ENCODE data around the gene NFATC2IP. TPM values are rescaled to one million over a fixed set of nuclear protein-coding genes. Genes with fewer than 3 reads are reported as not detected.

Gene NFATC2IP
- total RNA-seq, 2 experiments from 2014 or later, result 113 to 120 TPM

DNA sequence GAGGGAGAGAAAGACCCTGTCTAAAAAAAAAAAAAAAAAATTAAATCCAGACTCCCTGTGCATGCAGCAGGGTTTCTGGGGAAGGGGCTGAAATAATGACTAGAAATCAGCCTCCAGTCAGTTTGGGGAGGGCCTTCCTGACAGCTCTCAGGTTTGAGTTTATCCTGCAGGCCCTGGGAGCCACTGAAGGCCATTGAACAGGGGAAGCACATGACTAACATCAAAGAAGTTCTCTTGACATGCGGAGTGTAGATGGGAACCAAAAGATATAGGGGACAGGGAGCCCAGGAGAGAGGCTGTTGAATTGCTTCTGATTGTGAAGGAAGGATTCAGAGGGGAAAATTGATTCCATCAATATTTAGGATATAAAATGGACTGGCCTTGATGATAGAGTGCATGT is 22.9 kb upstream of the NFATC2IP start:
- no peaks in the 10 kb centered on the region for H3K27me3 Mint-ChIP-seq (ENCODE audit: low read depth)
- peaks cover 6% of the 10 kb centered on the region for H3K36me3 Mint-ChIP-seq (ENCODE audit: low read depth)
- DNase-seq (no peak), ATAC-seq (no peak)
- peaks cover 35% of the 10 kb centered on the region for H3K4me1 Mint-ChIP-seq (ENCODE audit: low read depth)
- H3K9me3 Mint-ChIP-seq (ENCODE audit: insufficient read depth), result no peaks in the 10 kb centered on the region
- H3K27ac Mint-ChIP-seq, result no peak overlapping the region
- ChIA-PET POLR2A (interaction anchor here (0.8 to 1.8 kb wide), 2 partner anchors 65 to 81 kb away, joined by 3 to 4 read pairs; partner anchors contain the start of genes SH2B1 and TUFM), CTCF (interaction anchor here (1.0 to 9.0 kb wide), 2 partner anchors 17 to 19 kb away, joined by 3 to 58 read pairs; no protein-coding TSS in a partner anchor)
- H3K4me3 Mint-ChIP-seq, result no peak overlapping the region

DNA sequence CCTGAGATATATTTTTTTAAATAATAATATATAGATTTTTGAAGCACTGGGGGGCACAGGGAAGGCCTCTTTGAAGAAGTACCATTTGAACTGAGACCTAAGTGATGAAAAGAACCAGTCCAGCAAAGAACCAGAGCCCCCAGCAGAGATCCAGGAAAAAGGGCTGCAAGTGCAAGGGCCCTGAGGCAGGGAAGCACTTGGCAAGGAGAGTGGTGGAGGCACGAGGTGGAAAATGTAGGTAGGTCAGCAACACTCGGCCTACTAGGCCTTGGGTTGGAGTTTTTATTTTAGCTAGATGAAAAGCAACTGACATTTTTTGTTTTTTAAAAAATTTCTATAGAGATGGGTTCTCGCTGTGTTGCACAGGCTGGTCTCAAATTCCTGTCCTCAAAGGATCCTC is 20.5 kb upstream of the NFATC2IP start:
- ATAC-seq (no peak), DNase-seq (no peak)
- H3K27ac Mint-ChIP-seq, result peak overlapping the region; percentile 77
- H3K27me3 Mint-ChIP-seq (ENCODE audit: low read depth), result no peaks in the 10 kb centered on the region
- no peaks in the 10 kb centered on the region for H3K36me3 Mint-ChIP-seq (ENCODE audit: low read depth)
- no peaks in the 10 kb centered on the region for H3K9me3 Mint-ChIP-seq (ENCODE audit: insufficient read depth)
- CTCF ChIA-PET, result interaction anchor here (9.0 kb wide), 1 partner anchor 15 kb away, joined by 58 read pairs; no protein-coding TSS in a partner anchor
- H3K4me3 Mint-ChIP-seq, result no peak overlapping the region
- POLR2A ChIA-PET, result no interaction called here
- peaks cover 29% of the 10 kb centered on the region for H3K4me1 Mint-ChIP-seq (ENCODE audit: low read depth)

DNA sequence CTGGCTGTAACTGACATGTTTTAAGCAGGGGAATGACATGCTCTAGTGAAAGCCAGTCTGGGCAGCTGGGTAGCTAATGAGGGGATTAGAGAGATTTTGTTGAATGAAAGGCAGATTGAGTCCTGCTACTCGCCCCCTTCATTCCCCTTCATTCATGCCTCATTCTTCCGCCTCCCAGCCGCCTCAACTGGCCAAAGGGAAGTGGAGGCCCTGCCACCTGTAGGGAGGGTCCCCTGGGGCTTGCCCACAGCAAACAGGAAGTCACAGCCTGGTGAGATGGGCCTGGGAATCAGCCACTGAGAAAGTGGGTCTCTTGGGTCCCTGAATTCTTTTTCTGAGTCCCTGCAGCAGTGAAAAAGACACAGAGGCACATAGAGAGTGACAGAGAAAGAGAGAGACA is 20.1 kb upstream of the NFATC2IP start:
- no peak overlapping the region for H3K4me3 Mint-ChIP-seq
- CTCF ChIA-PET, result interaction anchor here (1.0 to 9.0 kb wide), 2 partner anchors 14 to 57 kb away, joined by 3 to 58 read pairs; no protein-coding TSS in a partner anchor
- POLR2A ChIA-PET, result no interaction called here
- no peaks in the 10 kb centered on the region for H3K9me3 Mint-ChIP-seq (ENCODE audit: insufficient read depth)
- ATAC-seq (peak; percentile 16), DNase-seq (no peak)
- no peaks in the 10 kb centered on the region for H3K27me3 Mint-ChIP-seq (ENCODE audit: low read depth)
- H3K36me3 Mint-ChIP-seq (ENCODE audit: low read depth), result no peaks in the 10 kb centered on the region
- H3K27ac Mint-ChIP-seq, result peak overlapping the region; percentile 77
- peaks cover 32% of the 10 kb centered on the region for H3K4me1 Mint-ChIP-seq (ENCODE audit: low read depth)

DNA sequence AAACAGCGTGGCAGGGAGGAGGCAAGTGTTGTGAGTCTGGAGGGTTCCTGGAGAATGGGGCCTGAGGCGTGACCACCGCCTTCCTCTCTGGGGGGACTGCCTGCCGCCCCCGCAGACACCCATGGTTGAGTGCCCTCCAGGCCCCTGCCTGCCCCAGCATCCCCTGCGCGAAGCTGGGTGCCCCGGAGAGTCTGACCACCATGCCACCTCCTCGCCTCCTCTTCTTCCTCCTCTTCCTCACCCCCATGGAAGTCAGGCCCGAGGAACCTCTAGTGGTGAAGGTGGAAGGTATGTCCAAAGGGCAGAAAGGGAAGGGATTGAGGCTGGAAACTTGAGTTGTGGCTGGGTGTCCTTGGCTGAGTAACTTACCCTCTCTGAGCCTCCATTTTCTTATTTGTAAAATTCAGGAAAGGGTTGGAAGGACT is 18.9 kb upstream of the NFATC2IP start, which contains the start of gene CD19:
CD19 (plus strand) TSS at position 171 of the 425 bp plus-strand sequence; CDS start at position 201, 30 bp downstream.
- Mint-ChIP-seq H3K4me3 (no peak within 1 kb of the TSS), H3K36me3 (ENCODE audit: low read depth) (no peaks in the 10 kb centered on the region)
- CTCF ChIA-PET, result interaction anchor here (1.0 to 2.8 kb wide), 2 partner anchors 13 to 58 kb away, joined by 3 to 25 read pairs; no protein-coding TSS in a partner anchor

DNA sequence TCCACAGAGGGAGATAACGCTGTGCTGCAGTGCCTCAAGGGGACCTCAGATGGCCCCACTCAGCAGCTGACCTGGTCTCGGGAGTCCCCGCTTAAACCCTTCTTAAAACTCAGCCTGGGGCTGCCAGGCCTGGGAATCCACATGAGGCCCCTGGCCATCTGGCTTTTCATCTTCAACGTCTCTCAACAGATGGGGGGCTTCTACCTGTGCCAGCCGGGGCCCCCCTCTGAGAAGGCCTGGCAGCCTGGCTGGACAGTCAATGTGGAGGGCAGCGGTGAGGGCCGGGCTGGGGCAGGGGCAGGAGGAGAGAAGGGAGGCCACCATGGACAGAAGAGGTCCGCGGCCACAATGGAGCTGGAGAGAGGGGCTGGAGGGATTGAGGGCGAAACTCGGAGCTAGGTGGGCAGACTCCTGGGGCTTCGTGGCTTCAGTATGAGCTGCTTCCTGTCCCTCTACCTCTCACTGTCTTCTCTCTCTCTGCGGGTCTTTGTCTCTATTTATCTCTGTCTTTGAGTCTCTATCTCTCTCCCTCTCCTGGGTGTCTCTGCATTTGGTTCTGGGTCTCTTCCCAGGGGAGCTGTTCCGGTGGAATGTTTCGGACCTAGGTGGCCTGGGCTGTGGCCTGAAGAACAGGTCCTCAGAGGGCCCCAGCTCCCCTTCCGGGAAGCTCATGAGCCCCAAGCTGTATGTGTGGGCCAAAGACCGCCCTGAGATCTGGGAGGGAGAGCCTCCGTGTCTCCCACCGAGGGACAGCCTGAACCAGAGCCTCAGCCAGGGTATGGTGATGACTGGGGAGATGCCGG is 18.2 kb upstream of the NFATC2IP start:
- no peaks in the 10 kb centered on the region for H3K36me3 Mint-ChIP-seq (ENCODE audit: low read depth)
- no peak for ATAC-seq
- no peak for DNase-seq
- CTCF ChIA-PET, result interaction anchor here (0.8 to 2.8 kb wide), 2 partner anchors 12 to 15 kb away, joined by 3 to 25 read pairs; no protein-coding TSS in a partner anchor
- POLR2A ChIA-PET, result interaction anchor here (1.0 kb wide), 1 partner anchor 13 kb away, joined by 3 read pairs; no protein-coding TSS in a partner anchor
- H3K4me1 Mint-ChIP-seq (ENCODE audit: low read depth), result peaks cover 37% of the 10 kb centered on the region
- no peak overlapping the region for H3K4me3 Mint-ChIP-seq
- no peaks in the 10 kb centered on the region for H3K9me3 Mint-ChIP-seq (ENCODE audit: insufficient read depth)
- no peak overlapping the region for H3K27ac Mint-ChIP-seq
- H3K27me3 Mint-ChIP-seq (ENCODE audit: low read depth), result no peaks in the 10 kb centered on the region

More for the DNA sequence above, 18.9 kb upstream of the NFATC2IP start, which contains the start of gene CD19:
- H3K4me1 Mint-ChIP-seq (ENCODE audit: low read depth), result peaks cover 34% of the 10 kb centered on the region
- POLR2A ChIA-PET, result no interaction called here
- H3K27ac Mint-ChIP-seq, result peak within 1 kb of the TSS; percentile 77
- H3K27me3 Mint-ChIP-seq (ENCODE audit: low read depth), result no peaks in the 10 kb centered on the region
- no peaks in the 10 kb centered on the region for H3K9me3 Mint-ChIP-seq (ENCODE audit: insufficient read depth)
- ATAC-seq (no peak), DNase-seq (no peak)

DNA sequence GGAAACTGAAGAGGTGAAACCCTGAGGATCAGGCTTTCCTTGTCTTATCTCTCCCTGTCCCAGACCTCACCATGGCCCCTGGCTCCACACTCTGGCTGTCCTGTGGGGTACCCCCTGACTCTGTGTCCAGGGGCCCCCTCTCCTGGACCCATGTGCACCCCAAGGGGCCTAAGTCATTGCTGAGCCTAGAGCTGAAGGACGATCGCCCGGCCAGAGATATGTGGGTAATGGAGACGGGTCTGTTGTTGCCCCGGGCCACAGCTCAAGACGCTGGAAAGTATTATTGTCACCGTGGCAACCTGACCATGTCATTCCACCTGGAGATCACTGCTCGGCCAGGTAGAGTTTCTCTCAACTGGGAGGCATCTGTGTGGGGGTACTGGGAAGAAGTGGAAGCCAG is 17.6 kb upstream of the NFATC2IP start:
- Mint-ChIP-seq H3K36me3 (ENCODE audit: low read depth) (no peaks in the 10 kb centered on the region), H3K27me3 (ENCODE audit: low read depth) (no peaks in the 10 kb centered on the region), H3K27ac (no peak overlapping the region), H3K4me1 (ENCODE audit: low read depth) (peaks cover 37% of the 10 kb centered on the region), H3K9me3 (ENCODE audit: insufficient read depth) (no peaks in the 10 kb centered on the region), H3K4me3 (no peak overlapping the region)
- CTCF ChIA-PET, result interaction anchor here (0.8 to 2.8 kb wide), 2 partner anchors 12 to 14 kb away, joined by 3 to 25 read pairs; no protein-coding TSS in a partner anchor
- ATAC-seq, result no peak
- DNase-seq, result no peak
- POLR2A ChIA-PET, result interaction anchor here (1.0 kb wide), 1 partner anchor 12 kb away, joined by 3 read pairs; no protein-coding TSS in a partner anchor

DNA sequence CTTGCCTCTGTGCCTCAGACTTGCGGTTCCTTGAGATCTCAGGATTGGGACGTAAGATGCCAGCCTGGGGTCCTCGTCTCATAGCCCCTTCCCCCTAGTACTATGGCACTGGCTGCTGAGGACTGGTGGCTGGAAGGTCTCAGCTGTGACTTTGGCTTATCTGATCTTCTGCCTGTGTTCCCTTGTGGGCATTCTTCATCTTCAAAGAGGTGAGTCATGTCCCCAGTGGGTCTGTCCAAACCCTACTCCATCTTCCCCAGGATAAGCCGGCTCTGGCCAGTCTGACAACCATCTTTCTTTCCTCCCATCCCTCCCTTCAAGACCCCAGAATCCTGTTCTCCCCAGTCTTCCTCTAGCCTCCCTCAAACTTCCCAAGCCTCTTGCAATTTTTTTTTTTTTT is 15.4 kb upstream of the NFATC2IP start:
- H3K27me3 Mint-ChIP-seq (ENCODE audit: low read depth), result no peaks in the 10 kb centered on the region
- H3K36me3 Mint-ChIP-seq (ENCODE audit: low read depth), result no peaks in the 10 kb centered on the region
- H3K4me1 Mint-ChIP-seq (ENCODE audit: low read depth), result peaks cover 34% of the 10 kb centered on the region
- H3K4me3 Mint-ChIP-seq, result peak overlapping the region; percentile 16
- no peaks in the 10 kb centered on the region for H3K9me3 Mint-ChIP-seq (ENCODE audit: insufficient read depth)
- H3K27ac Mint-ChIP-seq, result peak overlapping the region; percentile 22
- ATAC-seq, result no peak
- ChIA-PET CTCF (interaction anchor here (3.1 kb wide), 1 partner anchor 10 kb away, joined by 49 read pairs; no protein-coding TSS in a partner anchor), POLR2A (interaction anchor here (0.6 to 1.0 kb wide), 2 partner anchors 8 to 10 kb away, joined by 3 read pairs; partner anchors contain the start of gene RABEP2)
- DNase-seq, result no peak

DNA sequence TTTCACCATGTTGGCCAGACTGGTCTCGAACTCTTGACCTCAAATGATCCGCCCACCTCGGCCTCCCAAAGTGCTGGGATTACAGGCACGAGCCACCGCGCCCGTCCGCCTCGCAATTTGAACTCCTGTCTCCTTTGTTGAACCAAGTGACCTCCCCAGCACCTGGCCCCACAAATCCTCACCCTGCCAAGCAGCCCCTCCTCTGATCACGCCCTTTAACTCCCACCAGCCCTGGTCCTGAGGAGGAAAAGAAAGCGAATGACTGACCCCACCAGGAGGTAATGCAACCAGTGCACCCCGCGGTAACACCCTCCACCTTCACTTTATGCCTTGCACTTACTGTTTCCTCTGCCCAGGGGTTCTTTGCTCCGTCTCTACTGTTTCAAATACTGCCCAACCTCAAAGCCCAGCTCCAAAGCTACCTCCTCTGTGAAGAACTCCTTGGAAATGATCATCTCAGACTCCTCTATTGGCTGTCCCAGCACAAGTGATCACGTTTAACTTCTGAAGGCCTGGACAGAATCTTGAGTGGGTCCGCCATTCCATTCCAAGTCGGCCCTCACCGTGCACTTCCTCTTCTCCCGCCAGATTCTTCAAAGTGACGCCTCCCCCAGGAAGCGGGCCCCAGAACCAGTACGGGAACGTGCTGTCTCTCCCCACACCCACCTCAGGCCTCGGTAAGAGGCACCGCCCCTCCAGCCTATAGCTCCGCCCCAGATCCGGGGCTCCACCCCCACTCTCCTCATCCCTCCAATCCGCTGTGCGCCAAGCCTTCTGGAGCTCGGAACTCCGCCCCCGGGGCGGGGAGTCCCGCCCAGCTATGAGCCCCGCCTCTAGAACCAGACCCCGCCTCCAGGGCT is 14.6 kb upstream of the NFATC2IP start:
- peak; percentile 99 for ATAC-seq
- CTCF ChIA-PET, result interaction anchor here (0.7 to 3.1 kb wide), 5 partner anchors 9 to 56 kb away, joined by 3 to 49 read pairs (median 3); partner anchors contain the start of gene RABEP2
- no peaks in the 10 kb centered on the region for H3K36me3 Mint-ChIP-seq (ENCODE audit: low read depth)
- H3K27me3 Mint-ChIP-seq (ENCODE audit: low read depth), result no peaks in the 10 kb centered on the region
- H3K9me3 Mint-ChIP-seq (ENCODE audit: insufficient read depth), result no peaks in the 10 kb centered on the region
- peaks cover 26% of the 10 kb centered on the region for H3K4me1 Mint-ChIP-seq (ENCODE audit: low read depth)
- peak overlapping the region; percentile 60 for H3K4me3 Mint-ChIP-seq
- POLR2A ChIA-PET, result interaction anchor here (0.7 to 1.4 kb wide), 3 partner anchors 11 to 114 kb away, joined by 3 read pairs; partner anchors contain the start of genes ATXN2L and RABEP2
- peak; percentile 88 for DNase-seq
- H3K27ac Mint-ChIP-seq, result peak overlapping the region; percentile 23

DNA sequence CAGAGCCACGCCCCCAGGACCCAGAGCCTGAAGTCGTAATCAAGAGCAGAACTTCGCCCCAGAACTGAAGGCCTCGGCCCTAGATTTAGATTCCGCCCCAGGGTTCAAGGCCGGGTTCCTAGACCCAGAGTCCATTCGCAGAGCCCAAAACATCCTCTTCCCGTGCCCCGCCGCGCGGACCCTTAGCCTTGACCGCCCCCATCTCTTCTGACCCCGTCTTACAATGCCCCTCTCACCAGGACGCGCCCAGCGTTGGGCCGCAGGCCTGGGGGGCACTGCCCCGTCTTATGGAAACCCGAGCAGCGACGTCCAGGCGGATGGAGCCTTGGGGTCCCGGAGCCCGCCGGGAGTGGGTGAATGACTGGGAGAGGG is 14.0 kb upstream of the NFATC2IP start:
- Mint-ChIP-seq H3K9me3 (ENCODE audit: insufficient read depth) (no peaks in the 10 kb centered on the region), H3K4me1 (ENCODE audit: low read depth) (peaks cover 25% of the 10 kb centered on the region), H3K27ac (peak overlapping the region; percentile 20), H3K4me3 (peak overlapping the region; percentile 60), H3K36me3 (ENCODE audit: low read depth) (no peaks in the 10 kb centered on the region), H3K27me3 (ENCODE audit: low read depth) (no peaks in the 10 kb centered on the region)
- POLR2A ChIA-PET, result interaction anchor here (1.4 kb wide), 1 partner anchor 114 kb away, joined by 3 read pairs; the partner anchor contains the start of gene ATXN2L
- ATAC-seq (no peak), DNase-seq (no peak)
- CTCF ChIA-PET, result interaction anchor here (0.7 to 3.1 kb wide), 5 partner anchors 8 to 56 kb away, joined by 3 to 49 read pairs (median 3); partner anchors contain the start of gene RABEP2

DNA sequence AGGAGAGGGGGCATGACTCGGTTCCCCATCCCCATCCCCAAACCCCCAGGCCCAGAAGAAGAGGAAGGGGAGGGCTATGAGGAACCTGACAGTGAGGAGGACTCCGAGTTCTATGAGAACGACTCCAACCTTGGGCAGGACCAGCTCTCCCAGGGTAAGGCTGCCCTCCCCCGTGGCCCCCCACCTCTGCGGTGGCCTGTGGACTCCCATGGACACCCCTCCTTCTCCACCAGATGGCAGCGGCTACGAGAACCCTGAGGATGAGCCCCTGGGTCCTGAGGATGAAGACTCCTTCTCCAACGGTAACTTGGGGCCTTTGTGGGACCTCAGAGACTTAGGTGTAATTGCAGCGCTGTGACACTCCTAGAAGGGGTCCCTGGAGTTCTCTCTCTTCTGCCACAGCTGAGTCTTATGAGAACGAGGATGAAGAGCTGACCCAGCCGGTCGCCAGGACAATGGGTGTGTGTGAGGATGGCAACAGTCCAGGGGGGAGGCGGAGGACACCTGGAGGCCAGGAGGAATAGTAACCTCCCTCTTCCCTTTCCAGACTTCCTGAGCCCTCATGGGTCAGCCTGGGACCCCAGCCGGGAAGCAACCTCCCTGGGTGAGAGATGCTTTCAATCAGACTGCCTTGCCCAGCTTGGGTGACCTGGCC is 13.4 kb upstream of the NFATC2IP start:
- no peaks in the 10 kb centered on the region for H3K36me3 Mint-ChIP-seq (ENCODE audit: low read depth)
- ATAC-seq (no peak), DNase-seq (no peak)
- POLR2A ChIA-PET, result no interaction called here
- CTCF ChIA-PET, result interaction anchor here (2.5 to 3.1 kb wide), 2 partner anchors 8 to 11 kb away, joined by 13 to 49 read pairs; partner anchors contain the start of gene RABEP2
- no peak overlapping the region for H3K4me3 Mint-ChIP-seq
- no peak overlapping the region for H3K27ac Mint-ChIP-seq
- peaks cover 25% of the 10 kb centered on the region for H3K4me1 Mint-ChIP-seq (ENCODE audit: low read depth)
- H3K27me3 Mint-ChIP-seq (ENCODE audit: low read depth), result no peaks in the 10 kb centered on the region
- no peaks in the 10 kb centered on the region for H3K9me3 Mint-ChIP-seq (ENCODE audit: insufficient read depth)

DNA sequence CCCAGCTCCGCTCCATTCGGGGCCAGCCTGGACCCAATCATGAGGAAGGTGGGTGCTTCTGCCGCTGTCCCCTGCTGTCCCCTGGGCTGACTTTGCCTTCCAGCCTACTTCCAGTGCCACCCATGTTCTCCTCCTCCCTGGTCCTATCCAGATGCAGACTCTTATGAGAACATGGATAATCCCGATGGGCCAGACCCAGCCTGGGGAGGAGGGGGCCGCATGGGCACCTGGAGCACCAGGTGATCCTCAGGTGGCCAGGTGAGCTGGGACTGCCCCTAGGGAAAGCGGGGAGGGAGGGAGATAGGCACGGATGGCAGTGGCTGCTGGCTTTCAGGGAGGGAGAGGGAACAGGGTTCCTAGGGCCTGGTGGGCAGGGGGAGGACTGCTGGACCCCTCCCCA is 12.0 kb upstream of the NFATC2IP start:
- Mint-ChIP-seq H3K27me3 (ENCODE audit: low read depth) (no peaks in the 10 kb centered on the region), H3K4me1 (ENCODE audit: low read depth) (peaks cover 26% of the 10 kb centered on the region), H3K9me3 (ENCODE audit: insufficient read depth) (no peaks in the 10 kb centered on the region), H3K27ac (no peak overlapping the region), H3K36me3 (ENCODE audit: low read depth) (no peaks in the 10 kb centered on the region), H3K4me3 (no peak overlapping the region)
- DNase-seq, result no peak
- CTCF ChIA-PET, result no interaction called here
- POLR2A ChIA-PET, result no interaction called here
- ATAC-seq, result no peak

Data from activated CD8-positive, alpha-beta T cell treated with anti-CD3 and anti-CD28 coated beads, Interleukin-2, amount 10 ng/mL, durations not matched to agents 7 days and 5 days (primary cell).